Measurements from ENCODE around the gene SHISA5. TPM values are rescaled to one million over a fixed set of nuclear protein-coding genes. Genes with fewer than 3 reads are reported as not detected.

Gene SHISA5
- total RNA-seq, 1 experiment from 2014 or later = 159 TPM

- no peaks in the 10 kb centered on the region for H3K4me1 ChIP-seq (ENCODE audit: insufficient read depth, low read length)
- no peaks in the 10 kb centered on the region for H3K36me3 ChIP-seq (ENCODE audit: low read depth, low read length)
- no peak overlapping the region for H3K27ac ChIP-seq (ENCODE audit: low read length)
- DNase-seq (no peak), ATAC-seq (no peak)
- no peaks in the 10 kb centered on the region for H3K9me2 ChIP-seq (replicated peaks; ENCODE audit: low read length)
- H3F3A ChIP-seq (ENCODE audit: low read length, unreplicated experiment) = no peaks in the 10 kb centered on the region
- ChIA-PET CTCF (no interaction called here), POLR2A (ENCODE audit: unreplicated experiment) (no interaction called here)
- H3K4me2 ChIP-seq (ENCODE audit: low read length) = no peak overlapping the region
- H3K4me3 ChIP-seq (ENCODE audit: low read length) = no peak overlapping the region
- TF ChIP-seq CTCF (conservative IDR thresholded peaks at IDR 0.05; ENCODE audit: low read depth, low read length) (no peak), EZH2phosphoT487 (IDR thresholded peaks at IDR 0.05; ENCODE audit: borderline replicate concordance, low read length) (no peak), EZH2 (IDR thresholded peaks at IDR 0.05; ENCODE audit: low read length, unreplicated experiment) (no peak)
- intact Hi-C loops (cut with micrococcal nuclease) = no loop called here
- no peaks in the 10 kb centered on the region for H4K20me1 ChIP-seq (ENCODE audit: low read length)
- no peak overlapping the region for H3K9ac ChIP-seq (ENCODE audit: low read length)
- no peaks in the 10 kb centered on the region for H3K27me3 ChIP-seq (ENCODE audit: low read length)
- BruUV-seq (replicated peaks) = no TSS peak
- H3K79me2 ChIP-seq (ENCODE audit: low read length) = no peaks in the 10 kb centered on the region
- H3K9me3 ChIP-seq (ENCODE audit: low read length) = no peaks in the 10 kb centered on the region
- H2AFZ ChIP-seq (ENCODE audit: low read length) = no peak overlapping the region
These were observed 84.8 kb downstream of the SHISA5 start for GRCh38 chr3:48419149-48419548.

- ChIA-PET CTCF (no interaction called here), POLR2A (ENCODE audit: unreplicated experiment) (no interaction called here)
These were observed 85.3 kb downstream of the SHISA5 start for GRCh38 chr3:48418651-48419050.

GRCh38 chr3:48418140-48418539, 85.8 kb downstream of the SHISA5 start:
- H3K79me2 ChIP-seq (ENCODE audit: low read length) = no peaks in the 10 kb centered on the region
- DNase-seq (no peak), ATAC-seq (no peak)
- H3K4me2 ChIP-seq (ENCODE audit: low read length) = no peak overlapping the region
- H3K9me2 ChIP-seq (replicated peaks; ENCODE audit: low read length) = no peaks in the 10 kb centered on the region
- H3K9ac ChIP-seq (ENCODE audit: low read length) = no peak overlapping the region
- no peak overlapping the region for H3K27ac ChIP-seq (ENCODE audit: low read length)
- TF ChIP-seq EZH2 (IDR thresholded peaks at IDR 0.05; ENCODE audit: low read length, unreplicated experiment) = no peak
- TF ChIP-seq CTCF (conservative IDR thresholded peaks at IDR 0.05; ENCODE audit: low read depth, low read length) = no peak
- TF ChIP-seq EZH2phosphoT487 (IDR thresholded peaks at IDR 0.05; ENCODE audit: borderline replicate concordance, low read length) = no peak
- no peak overlapping the region for H2AFZ ChIP-seq (ENCODE audit: low read length)
- H3F3A ChIP-seq (ENCODE audit: low read length, unreplicated experiment) = no peaks in the 10 kb centered on the region
- no peaks in the 10 kb centered on the region for H3K4me1 ChIP-seq (ENCODE audit: insufficient read depth, low read length)
- no peak overlapping the region for H3K4me3 ChIP-seq (ENCODE audit: low read length)
- intact Hi-C loops (cut with micrococcal nuclease) = no loop called here
- H3K9me3 ChIP-seq (ENCODE audit: low read length) = no peaks in the 10 kb centered on the region
- ChIA-PET POLR2A (ENCODE audit: unreplicated experiment) (no interaction called here), CTCF (no interaction called here)
- no peaks in the 10 kb centered on the region for H4K20me1 ChIP-seq (ENCODE audit: low read length)
- no TSS peak for BruUV-seq (replicated peaks)
- no peaks in the 10 kb centered on the region for H3K27me3 ChIP-seq (ENCODE audit: low read length)
- H3K36me3 ChIP-seq (ENCODE audit: low read depth, low read length) = no peaks in the 10 kb centered on the region

More at GRCh38 chr3:48418651-48419050, 85.3 kb downstream of the SHISA5 start:
- Histone ChIP-seq H3K4me2 (ENCODE audit: low read length) (no peak overlapping the region), H3K27ac (ENCODE audit: low read length) (no peak overlapping the region), H3F3A (ENCODE audit: low read length, unreplicated experiment) (no peaks in the 10 kb centered on the region), H3K27me3 (ENCODE audit: low read length) (no peaks in the 10 kb centered on the region), H3K4me3 (ENCODE audit: low read length) (no peak overlapping the region), H4K20me1 (ENCODE audit: low read length) (no peaks in the 10 kb centered on the region), H3K9ac (ENCODE audit: low read length) (no peak overlapping the region), H3K79me2 (ENCODE audit: low read length) (no peaks in the 10 kb centered on the region), H3K9me3 (ENCODE audit: low read length) (no peaks in the 10 kb centered on the region), H3K36me3 (ENCODE audit: low read depth, low read length) (no peaks in the 10 kb centered on the region), H3K4me1 (ENCODE audit: insufficient read depth, low read length) (no peaks in the 10 kb centered on the region), H3K9me2 (replicated peaks; ENCODE audit: low read length) (no peaks in the 10 kb centered on the region), H2AFZ (ENCODE audit: low read length) (no peak overlapping the region)
- intact Hi-C loops (cut with micrococcal nuclease) = no loop called here
- no TSS peak for BruUV-seq (replicated peaks)
- no peak for TF ChIP-seq EZH2 (IDR thresholded peaks at IDR 0.05; ENCODE audit: low read length, unreplicated experiment)
- no peak for TF ChIP-seq EZH2phosphoT487 (IDR thresholded peaks at IDR 0.05; ENCODE audit: borderline replicate concordance, low read length)
- no peak for TF ChIP-seq CTCF (conservative IDR thresholded peaks at IDR 0.05; ENCODE audit: low read depth, low read length)
- ATAC-seq (no peak), DNase-seq (no peak)

Small RNA genes within 50 kb of the gene (microRNA-seq; reads per million reads assigned to microRNA genes)
- not detected for gene MIR6823 (ENCODE audit: unreplicated experiment)

Other genes with a start within 250 kb of the SHISA5 start
- gene NME6, start 202.8 kb downstream of the SHISA5 start, total RNA-seq (2014; rRNA removed) = 35.2 and 37.4 TPM in 2 replicates
- not detected in 2 replicates for gene SPINK8, start 170.5 kb downstream of the SHISA5 start, total RNA-seq (2014; rRNA removed)
- not detected in 2 replicates for gene FBXW12, start 132.0 kb downstream of the SHISA5 start, total RNA-seq (2014; rRNA removed)
- gene PLXNB1, start 74.1 kb downstream of the SHISA5 start, total RNA-seq (2014; rRNA removed) = 31.8 and 35.4 TPM in 2 replicates
- 27.8 and 30.9 TPM in 2 replicates for gene CCDC51, start 64.1 kb downstream of the SHISA5 start, total RNA-seq (2014; rRNA removed)
- gene TMA7, start 63.9 kb downstream of the SHISA5 start, total RNA-seq (2014; rRNA removed) = 517 and 618 TPM in 2 replicates
- gene ATRIP, start 57.4 kb downstream of the SHISA5 start, total RNA-seq (2014; rRNA removed) = 13.9 and 16.1 TPM in 2 replicates
- gene PFKFB4, start 52.6 kb upstream of the SHISA5 start, total RNA-seq (2014; rRNA removed) = 33.5 and 35.2 TPM in 2 replicates
- 0.81 and 0.91 TPM in 2 replicates for gene UCN2, start 59.6 kb upstream of the SHISA5 start, total RNA-seq (2014; rRNA removed)
- 7.9 and 10.6 TPM in 2 replicates for gene COL7A1, start 91.2 kb upstream of the SHISA5 start, total RNA-seq (2014; rRNA removed)
- 575 and 622 TPM in 2 replicates for gene UQCRC1, start 105.5 kb upstream of the SHISA5 start, total RNA-seq (2014; rRNA removed)
- not detected in 2 replicates for gene TMEM89, start 117.6 kb upstream of the SHISA5 start, total RNA-seq (2014; rRNA removed)
- 38.1 and 44.9 TPM in 2 replicates for gene SLC26A6, start 131.3 kb upstream of the SHISA5 start, total RNA-seq (2014; rRNA removed)
- gene CELSR3, start 158.7 kb upstream of the SHISA5 start, total RNA-seq (2014; rRNA removed) = 0.92 and 1.1 TPM in 2 replicates
- gene NCKIPSD, start 181.7 kb upstream of the SHISA5 start, total RNA-seq (2014; rRNA removed) = 56.3 and 66.8 TPM in 2 replicates
- 88.1 and 102 TPM in 2 replicates for gene IP6K2, start 213.0 kb upstream of the SHISA5 start, total RNA-seq (2014; rRNA removed)

All from PC-3 (cell line).